GM23248 (cell line): ENCODE measurements around the gene TUBA1B.

Source experiments
- EZH2 ChIP-seq: fragments of 200-600 bp; sonication (generic); IDR thresholded peaks from 2 replicates; pipeline ENCODE4 v1.6.1; 2018; ENCODE audit warnings: antibody characterized with exemption, mild to moderate bottlenecking; ENCODE audit not compliant: insufficient read depth, poor library complexity, severe bottlenecking
- EZH2phosphoT487 ChIP-seq: fragments of 200-600 bp; sonication (generic); IDR thresholded peaks from 2 replicates; pipeline ENCODE4 v1.6.1; 2018; ENCODE audit warnings: antibody characterized with exemption, moderate library complexity, mild to moderate bottlenecking, low read depth; ENCODE audit not compliant: insufficient read depth

- TF ChIP-seq EZH2, result no peak
- no peak for TF ChIP-seq EZH2phosphoT487
Observed at GRCh38 chr12:49088932-49089330, 42.3 kb downstream of the TUBA1B start.
